ENCODE results near the gene GJB4. TPM values are rescaled to one million over a fixed set of nuclear protein-coding genes. Genes with fewer than 3 reads are reported as not detected.
A peak's percentile ranks its signal among the peaks of the same experiment; 100 is the strongest.

Gene GJB4
- total and polyA plus RNA-seq, 2 experiments from 2014 or later, result not detected

DNA sequence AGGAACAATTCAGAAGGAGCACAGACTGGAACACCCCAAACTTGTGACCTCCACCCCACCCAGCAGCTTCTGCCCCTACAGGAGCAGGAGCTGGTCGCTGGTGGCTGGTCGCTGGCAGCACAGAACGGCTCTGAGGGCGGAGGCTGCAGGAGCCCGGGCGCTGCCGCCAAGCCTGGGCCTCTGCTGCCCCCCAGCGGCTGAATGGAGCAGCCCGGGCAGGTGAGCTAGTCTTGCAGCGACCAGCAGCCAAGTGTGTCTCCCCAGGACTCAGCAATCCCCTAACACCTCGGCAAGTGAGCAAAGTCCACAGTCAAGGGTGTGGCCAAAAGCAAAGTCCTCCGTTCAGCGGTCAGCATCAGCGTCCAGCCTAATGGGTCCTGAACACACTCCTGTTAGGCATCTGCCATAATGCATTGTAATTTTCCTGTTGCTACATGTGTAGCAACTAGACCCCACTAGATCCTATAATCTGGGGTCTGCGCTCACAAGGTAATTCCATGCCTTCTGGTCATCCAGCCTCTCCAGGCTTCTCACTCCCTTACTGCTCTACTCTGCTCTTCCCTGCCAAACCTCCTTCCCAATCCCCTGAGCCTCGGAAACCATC is 16.8 kb upstream of the GJB4 start:
- TF ChIP-seq, protein P1, sequence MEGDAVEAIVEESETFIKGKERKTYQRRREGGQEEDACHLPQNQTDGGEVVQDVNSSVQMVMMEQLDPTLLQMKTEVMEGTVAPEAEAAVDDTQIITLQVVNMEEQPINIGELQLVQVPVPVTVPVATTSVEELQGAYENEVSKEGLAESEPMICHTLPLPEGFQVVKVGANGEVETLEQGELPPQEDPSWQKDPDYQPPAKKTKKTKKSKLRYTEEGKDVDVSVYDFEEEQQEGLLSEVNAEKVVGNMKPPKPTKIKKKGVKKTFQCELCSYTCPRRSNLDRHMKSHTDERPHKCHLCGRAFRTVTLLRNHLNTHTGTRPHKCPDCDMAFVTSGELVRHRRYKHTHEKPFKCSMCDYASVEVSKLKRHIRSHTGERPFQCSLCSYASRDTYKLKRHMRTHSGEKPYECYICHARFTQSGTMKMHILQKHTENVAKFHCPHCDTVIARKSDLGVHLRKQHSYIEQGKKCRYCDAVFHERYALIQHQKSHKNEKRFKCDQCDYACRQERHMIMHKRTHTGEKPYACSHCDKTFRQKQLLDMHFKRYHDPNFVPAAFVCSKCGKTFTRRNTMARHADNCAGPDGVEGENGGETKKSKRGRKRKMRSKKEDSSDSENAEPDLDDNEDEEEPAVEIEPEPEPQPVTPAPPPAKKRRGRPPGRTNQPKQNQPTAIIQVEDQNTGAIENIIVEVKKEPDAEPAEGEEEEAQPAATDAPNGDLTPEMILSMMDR (IDR thresholded peaks at IDR 0.05; ENCODE audit: low read depth, low read length), result peak; percentile 93
- Histone ChIP-seq H3K4me3 (no peak overlapping the region), H3K27ac (no peak overlapping the region), H3K4me1 (ENCODE audit: low read depth) (no peaks in the 10 kb centered on the region), H3K9me3 (ENCODE audit: low read depth) (no peaks in the 10 kb centered on the region), H3K27me3 (peaks cover 8% of the 10 kb centered on the region), H3K36me3 (no peaks in the 10 kb centered on the region)
- peak; percentile 74 to 86 for DNase-seq (ENCODE audit: low read depth in 1 of 2, low spot score in 1 of 2)

DNA sequence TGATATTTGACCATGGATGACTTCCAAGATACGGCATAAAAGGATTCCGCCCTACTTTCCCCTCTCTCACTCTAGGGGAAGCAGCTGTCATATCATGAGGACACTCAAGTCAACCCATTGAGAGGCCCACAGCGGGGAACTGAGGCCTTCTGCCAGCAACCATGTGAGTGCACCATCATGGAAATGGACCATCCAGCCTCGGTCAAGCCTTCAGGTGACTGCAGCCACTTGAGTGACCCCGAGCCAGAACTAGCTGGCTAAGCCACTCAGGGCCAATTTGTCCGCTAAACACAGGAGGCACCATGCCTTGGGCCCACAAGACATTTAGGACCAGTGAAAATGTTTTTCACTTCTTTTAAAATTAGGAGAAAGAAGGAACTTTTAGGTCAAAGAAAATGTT is 15.8 kb upstream of the GJB4 start:
- Histone ChIP-seq H3K36me3 (no peaks in the 10 kb centered on the region), H3K9me3 (ENCODE audit: low read depth) (no peaks in the 10 kb centered on the region), H3K4me1 (ENCODE audit: low read depth) (no peaks in the 10 kb centered on the region), H3K27me3 (peaks cover 8% of the 10 kb centered on the region), H3K4me3 (no peak overlapping the region), H3K27ac (no peak overlapping the region)
- TF ChIP-seq, protein P1 (IDR thresholded peaks at IDR 0.05; ENCODE audit: low read depth, low read length), result no peak
- no peak for DNase-seq (ENCODE audit: low read depth in 1 of 2, low spot score in 1 of 2)

DNA sequence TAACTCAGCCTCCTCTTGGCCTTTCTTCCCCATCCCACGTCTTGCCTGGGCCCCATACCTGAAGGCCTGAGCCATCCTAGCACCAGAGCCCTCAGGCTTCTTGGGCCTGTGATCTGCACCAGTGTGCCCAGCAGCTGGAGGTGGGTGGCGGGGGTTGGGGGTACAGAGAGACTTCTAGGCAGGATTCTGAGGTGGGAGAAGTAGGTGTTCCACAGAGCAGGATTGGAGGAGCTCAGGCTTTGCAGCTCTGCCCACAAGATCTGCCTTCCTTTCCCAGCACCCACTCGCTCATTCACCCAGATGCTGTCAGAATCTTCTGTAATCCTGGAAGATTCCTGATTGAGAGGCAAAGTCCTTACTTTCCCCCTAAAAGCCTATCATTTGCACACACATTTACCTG is 14.7 kb upstream of the GJB4 start:
- TF ChIP-seq, protein P1 (IDR thresholded peaks at IDR 0.05; ENCODE audit: low read depth, low read length), result no peak
- DNase-seq (ENCODE audit: low read depth in 1 of 2, low spot score in 1 of 2), result no peak
- peaks cover 8% of the 10 kb centered on the region for H3K27me3 ChIP-seq
- H3K36me3 ChIP-seq, result no peaks in the 10 kb centered on the region
- H3K27ac ChIP-seq, result no peak overlapping the region
- H3K9me3 ChIP-seq (ENCODE audit: low read depth), result no peaks in the 10 kb centered on the region
- H3K4me3 ChIP-seq, result no peak overlapping the region
- no peaks in the 10 kb centered on the region for H3K4me1 ChIP-seq (ENCODE audit: low read depth)

DNA sequence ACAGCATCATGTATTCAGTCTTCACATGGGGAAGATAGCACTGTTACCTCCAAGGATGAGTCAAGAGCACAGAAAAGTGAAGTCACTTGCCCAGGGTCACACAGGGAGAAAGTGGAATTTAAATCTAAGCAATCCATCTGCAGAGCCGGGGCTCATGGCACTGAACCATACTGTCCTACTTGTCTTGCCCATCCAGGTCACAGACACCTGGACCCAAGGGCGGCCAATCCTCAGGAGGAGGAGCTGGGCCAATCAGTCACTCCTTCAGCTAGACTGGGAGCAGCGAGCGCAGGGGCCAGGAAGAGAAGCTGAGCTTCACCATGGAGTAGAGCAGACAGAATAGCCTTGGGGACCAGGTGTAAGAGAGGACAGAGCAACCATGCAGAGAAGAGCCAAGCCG is 13.9 kb upstream of the GJB4 start:
- TF ChIP-seq, protein P1 (IDR thresholded peaks at IDR 0.05; ENCODE audit: low read depth, low read length), result no peak
- no peaks in the 10 kb centered on the region for H3K4me1 ChIP-seq (ENCODE audit: low read depth)
- no peak for DNase-seq (ENCODE audit: low read depth in 1 of 2, low spot score in 1 of 2)
- no peaks in the 10 kb centered on the region for H3K36me3 ChIP-seq
- no peak overlapping the region for H3K27ac ChIP-seq
- peaks cover 8% of the 10 kb centered on the region for H3K27me3 ChIP-seq
- no peaks in the 10 kb centered on the region for H3K9me3 ChIP-seq (ENCODE audit: low read depth)
- no peak overlapping the region for H3K4me3 ChIP-seq

DNA sequence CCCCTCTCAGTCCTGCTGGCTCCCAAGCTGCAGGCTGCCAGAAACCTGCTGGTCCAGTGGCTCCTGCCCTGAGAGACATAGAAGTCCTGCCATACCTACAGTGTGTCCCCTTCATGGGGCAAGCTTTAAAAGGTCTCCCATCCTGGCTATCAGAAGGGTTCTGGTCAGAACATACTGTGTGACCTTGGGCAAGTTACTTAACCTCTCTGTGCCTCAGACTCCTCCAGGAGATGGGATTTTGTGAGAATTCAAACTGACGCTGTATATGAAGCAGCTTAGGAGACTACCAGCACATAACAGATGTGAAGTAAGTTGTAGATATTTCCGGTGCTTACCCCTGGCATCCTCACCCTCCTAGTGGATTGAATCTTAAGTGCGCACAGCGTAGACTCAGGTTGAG is 13.4 kb upstream of the GJB4 start:
- TF ChIP-seq, protein P1 (IDR thresholded peaks at IDR 0.05; ENCODE audit: low read depth, low read length), result no peak

More for the DNA sequence above, 13.4 kb upstream of the GJB4 start:
- DNase-seq (ENCODE audit: low read depth in 1 of 2, low spot score in 1 of 2), result no peak
- Histone ChIP-seq H3K4me3 (no peak overlapping the region), H3K9me3 (ENCODE audit: low read depth) (no peaks in the 10 kb centered on the region), H3K36me3 (no peaks in the 10 kb centered on the region), H3K27me3 (peaks cover 8% of the 10 kb centered on the region), H3K4me1 (ENCODE audit: low read depth) (no peaks in the 10 kb centered on the region), H3K27ac (no peak overlapping the region)
